HG02981 (cell line): ENCODE data around the gene IKBIP.
"Not testable (repeated sequence)": the region's sequence is repeated elsewhere in the genome, so short reads cannot be mapped to it uniquely, and the experiment has no call there.

Source experiments
- ATAC-seq: cut with Tn5 transposase; IDR thresholded peaks from one replicate; pipeline ENCODE4 v1.9.1; 2021; ENCODE audit warnings: mild to moderate bottlenecking, moderate library complexity; ENCODE audit not compliant: unreplicated experiment

Gene IKBIP

GRCh38 chr12:98578821-98579220 lies 65.8 kb downstream of the IKBIP start:
- ATAC-seq = no peak

- no peak for ATAC-seq
Observed at GRCh38 chr12:98578392-98578791, 66.2 kb downstream of the IKBIP start.

GRCh38 chr12:98576795-98577194 lies 67.8 kb downstream of the IKBIP start:
- not testable (repeated sequence) for ATAC-seq

GRCh38 chr12:98575013-98575412 lies 69.6 kb downstream of the IKBIP start:
- ATAC-seq = no peak
